Measurements from ENCODE around the gene CHST1.

GRCh38 chr11:45624095-45624494 lies 41.3 kb downstream of the CHST1 start:
- no peak for TF ChIP-seq CTCF (IDR thresholded peaks at IDR 0.05)
- no peak for TF ChIP-seq EZH2phosphoT487 (IDR thresholded peaks at IDR 0.05)
